AG09319 (cell line): ENCODE results near the gene LRIG3.

Source experiments
- DNase-seq: peaks from one replicate; pipeline ENCODE4 v3.0.0-alpha.2; 2010; ENCODE audit warnings: low read depth; ENCODE audit errors: extremely low read depth
- TF ChIP-seq, protein P1 (sequence below): IDR thresholded peaks from 2 replicates; pipeline ENCODE4 v1.5.1; 2011; ENCODE audit warnings: low read depth, mild to moderate bottlenecking, inconsistent platforms, low read length, moderate library complexity

LRIG3 gene

GRCh38 chr12:58930770-58931324 lies 10.5 kb upstream of the LRIG3 start:
- TF ChIP-seq, protein P1, sequence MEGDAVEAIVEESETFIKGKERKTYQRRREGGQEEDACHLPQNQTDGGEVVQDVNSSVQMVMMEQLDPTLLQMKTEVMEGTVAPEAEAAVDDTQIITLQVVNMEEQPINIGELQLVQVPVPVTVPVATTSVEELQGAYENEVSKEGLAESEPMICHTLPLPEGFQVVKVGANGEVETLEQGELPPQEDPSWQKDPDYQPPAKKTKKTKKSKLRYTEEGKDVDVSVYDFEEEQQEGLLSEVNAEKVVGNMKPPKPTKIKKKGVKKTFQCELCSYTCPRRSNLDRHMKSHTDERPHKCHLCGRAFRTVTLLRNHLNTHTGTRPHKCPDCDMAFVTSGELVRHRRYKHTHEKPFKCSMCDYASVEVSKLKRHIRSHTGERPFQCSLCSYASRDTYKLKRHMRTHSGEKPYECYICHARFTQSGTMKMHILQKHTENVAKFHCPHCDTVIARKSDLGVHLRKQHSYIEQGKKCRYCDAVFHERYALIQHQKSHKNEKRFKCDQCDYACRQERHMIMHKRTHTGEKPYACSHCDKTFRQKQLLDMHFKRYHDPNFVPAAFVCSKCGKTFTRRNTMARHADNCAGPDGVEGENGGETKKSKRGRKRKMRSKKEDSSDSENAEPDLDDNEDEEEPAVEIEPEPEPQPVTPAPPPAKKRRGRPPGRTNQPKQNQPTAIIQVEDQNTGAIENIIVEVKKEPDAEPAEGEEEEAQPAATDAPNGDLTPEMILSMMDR = no peak
- DNase-seq = no peak

- TF ChIP-seq, protein P1 = no peak
- DNase-seq = no peak
These were observed 6.8 kb upstream of the LRIG3 start for GRCh38 chr12:58927120-58927519.

GRCh38 chr12:58926586-58926985 lies 6.3 kb upstream of the LRIG3 start:
- DNase-seq = no peak
- TF ChIP-seq, protein P1 = no peak

- TF ChIP-seq, protein P1 = no peak
These were observed 5.4 kb upstream of the LRIG3 start for GRCh38 chr12:58925751-58926150.

DNA sequence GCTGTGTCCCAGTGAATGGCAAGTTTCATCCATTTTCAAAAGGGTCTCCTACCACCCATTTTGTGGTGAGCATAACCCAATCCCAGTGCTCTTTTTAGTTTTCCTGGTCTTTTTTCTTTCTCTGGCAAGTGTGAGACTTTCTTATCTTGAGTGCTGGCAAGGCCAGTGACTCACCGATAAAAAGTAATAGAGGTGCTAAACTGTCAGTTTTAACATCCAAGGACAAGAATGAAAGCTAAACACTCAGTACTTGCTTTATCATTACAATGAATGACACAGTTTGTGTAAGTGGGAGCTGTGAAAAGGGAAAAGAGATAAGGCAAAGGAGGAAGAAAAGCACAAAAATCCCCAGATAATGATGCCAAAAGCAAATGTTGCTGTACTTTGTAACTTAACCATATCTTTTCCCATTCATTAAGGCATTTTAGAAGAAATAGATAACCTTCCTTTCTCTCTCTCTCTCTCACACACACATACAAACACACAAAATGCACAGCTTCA lies 4.9 kb upstream of the LRIG3 start:
- TF ChIP-seq, protein P1 = no peak
- no peak for DNase-seq

More at GRCh38 chr12:58925751-58926150, 5.4 kb upstream of the LRIG3 start:
- DNase-seq = no peak

DNA sequence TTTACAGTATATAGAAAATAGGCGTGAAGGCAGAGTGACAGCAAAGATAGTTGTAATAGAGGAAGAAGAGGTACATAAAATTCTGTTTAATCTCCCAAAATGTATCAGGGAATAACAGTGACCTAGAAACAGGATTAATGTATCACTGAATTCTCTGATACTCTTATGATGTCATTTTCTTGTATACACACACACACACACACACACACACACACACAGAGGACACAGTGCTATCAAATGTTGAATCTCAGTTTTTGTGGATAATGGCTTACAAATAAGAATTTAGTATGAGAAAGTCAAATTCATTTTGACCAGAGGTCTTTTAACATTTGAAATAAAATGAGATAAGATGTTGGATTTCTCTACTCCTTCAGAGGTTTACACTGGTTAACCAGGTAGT lies 4.3 kb upstream of the LRIG3 start:
- DNase-seq = no peak
- TF ChIP-seq, protein P1 = no peak

DNA sequence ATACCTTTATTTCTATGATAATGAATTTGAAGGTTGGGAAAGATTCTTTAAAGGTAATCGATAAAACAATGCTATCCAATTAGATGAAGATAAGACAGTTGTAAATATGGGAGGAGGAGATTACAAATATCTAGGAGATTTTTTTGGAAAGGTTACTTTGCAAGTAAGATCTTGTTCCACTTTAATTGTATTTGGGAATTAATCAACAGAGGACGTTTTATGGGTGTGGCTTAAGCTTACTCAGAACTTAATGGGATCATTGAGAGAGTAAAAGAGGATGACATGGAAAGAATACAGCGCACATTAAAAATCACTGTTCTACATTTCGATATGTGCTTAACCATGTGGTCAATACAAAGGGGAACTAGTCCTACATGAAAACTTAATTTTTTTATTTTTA lies 3.5 kb upstream of the LRIG3 start:
- DNase-seq = no peak
- TF ChIP-seq, protein P1 = no peak
